OCI-LY3 (cell line): ENCODE measurements around the gene EEF1AKMT2.

ENCODE experiments used
- CTCF ChIP-seq: fragments of 200-600, 300-600 bp; sonication (generic); IDR thresholded peaks from 2 replicates; pipeline ENCODE4 v1.5.1; 2014; ENCODE audit warnings: antibody characterized with exemption, low read length, low read depth
- EZH2phosphoT487 ChIP-seq: fragments of 200-600 bp; shearing (Covaris generic); IDR thresholded peaks from 2 replicates; pipeline ENCODE4 v1.6.1; 2018; ENCODE audit warnings: antibody characterized with exemption, mixed run types, low read depth

DNA sequence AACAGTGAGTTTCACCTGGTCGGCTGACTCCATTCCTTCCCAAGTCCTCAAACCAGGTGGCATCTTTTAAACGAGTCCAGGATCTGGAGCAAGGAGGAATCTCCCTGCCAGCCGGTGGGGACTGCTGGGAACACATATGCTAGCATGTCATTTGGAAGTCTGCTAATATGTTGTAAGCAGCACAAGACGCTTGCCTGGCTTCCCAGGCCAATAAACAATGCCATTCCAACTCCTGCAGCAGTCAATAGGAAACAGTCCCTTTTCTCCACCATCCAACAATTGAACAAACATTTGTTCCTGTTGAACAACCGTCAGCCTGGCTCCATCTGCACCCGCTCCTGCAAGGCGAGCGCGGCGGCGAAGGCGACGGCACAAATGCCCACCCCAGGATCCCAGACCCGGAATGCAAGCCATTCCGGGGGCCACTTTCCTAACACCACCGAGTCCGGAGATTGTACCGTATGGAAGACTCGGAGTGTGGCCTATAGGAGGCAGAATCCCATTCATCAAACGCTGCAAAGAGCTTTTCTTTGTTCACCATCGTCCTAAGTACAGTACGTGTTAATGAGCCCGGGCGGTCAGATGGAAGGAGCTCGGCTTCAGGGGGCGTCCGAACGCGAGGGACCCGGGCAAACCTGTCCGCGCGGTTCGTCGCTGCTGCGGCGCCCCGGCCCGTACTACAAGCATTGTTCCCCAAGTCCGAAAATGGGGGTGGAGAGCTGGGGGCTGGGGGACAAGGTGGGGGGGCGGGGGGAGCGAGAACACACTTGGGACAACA lies 49.1 kb downstream of the EEF1AKMT2 start:
- no peak for TF ChIP-seq CTCF
- no peak for TF ChIP-seq EZH2phosphoT487
